ENCODE data around the gene ADCY2. TPM values are rescaled to one million over a fixed set of nuclear protein-coding genes. Genes with fewer than 3 reads are reported as not detected.

ADCY2 gene
- total RNA-seq, 1 experiment from 2014 or later = not detected

GRCh38 chr5:7823594-7823993, 427.7 kb downstream of the ADCY2 start:
- TF ChIP-seq CTCF (IDR thresholded peaks at IDR 0.05; ENCODE audit: unreplicated experiment) = no peak
- no peak overlapping the region for H3K4me3 Mint-ChIP-seq (ENCODE audit: low read depth, unreplicated experiment)
- H3K36me3 Mint-ChIP-seq (ENCODE audit: insufficient read depth, unreplicated experiment) = no peaks in the 10 kb centered on the region
- no TSS peak for BruUV-seq (replicated peaks)
- H3K9me3 Mint-ChIP-seq (ENCODE audit: low read depth, unreplicated experiment) = no peaks in the 10 kb centered on the region
- CTCF ChIA-PET = no interaction called here
- peaks cover 59% of the 10 kb centered on the region for H3K27me3 Mint-ChIP-seq (ENCODE audit: unreplicated experiment)
- no peak for DNase-seq
- H3K4me1 Mint-ChIP-seq (ENCODE audit: low read depth, unreplicated experiment) = no peaks in the 10 kb centered on the region
- intact Hi-C loops (cut with micrococcal nuclease; ENCODE audit: unreplicated experiment) = no loop called here
- no peak overlapping the region for H3K27ac Mint-ChIP-seq (ENCODE audit: unreplicated experiment)

- no peak overlapping the region for H3K4me3 Mint-ChIP-seq (ENCODE audit: low read depth, unreplicated experiment)
- CTCF ChIA-PET = no interaction called here
- no TSS peak for BruUV-seq (replicated peaks)
- no peaks in the 10 kb centered on the region for H3K4me1 Mint-ChIP-seq (ENCODE audit: low read depth, unreplicated experiment)
- H3K36me3 Mint-ChIP-seq (ENCODE audit: insufficient read depth, unreplicated experiment) = no peaks in the 10 kb centered on the region
- no peak overlapping the region for H3K27ac Mint-ChIP-seq (ENCODE audit: unreplicated experiment)
- no peak for TF ChIP-seq CTCF (IDR thresholded peaks at IDR 0.05; ENCODE audit: unreplicated experiment)
- peaks cover 58% of the 10 kb centered on the region for H3K27me3 Mint-ChIP-seq (ENCODE audit: unreplicated experiment)
- no peak for DNase-seq
- intact Hi-C loops (cut with micrococcal nuclease; ENCODE audit: unreplicated experiment) = no loop called here
- no peaks in the 10 kb centered on the region for H3K9me3 Mint-ChIP-seq (ENCODE audit: low read depth, unreplicated experiment)
Measured at GRCh38 chr5:7824995-7825394, 429.1 kb downstream of the ADCY2 start.

- no peak for DNase-seq
- no peak overlapping the region for H3K4me3 Mint-ChIP-seq (ENCODE audit: low read depth, unreplicated experiment)
- no peaks in the 10 kb centered on the region for H3K36me3 Mint-ChIP-seq (ENCODE audit: insufficient read depth, unreplicated experiment)
- no peak overlapping the region for H3K27ac Mint-ChIP-seq (ENCODE audit: unreplicated experiment)
- no peak for TF ChIP-seq CTCF (IDR thresholded peaks at IDR 0.05; ENCODE audit: unreplicated experiment)
- CTCF ChIA-PET = no interaction called here
- H3K4me1 Mint-ChIP-seq (ENCODE audit: low read depth, unreplicated experiment) = no peaks in the 10 kb centered on the region
- peaks cover 55% of the 10 kb centered on the region for H3K27me3 Mint-ChIP-seq (ENCODE audit: unreplicated experiment)
- intact Hi-C loops (cut with micrococcal nuclease; ENCODE audit: unreplicated experiment) = no loop called here
- H3K9me3 Mint-ChIP-seq (ENCODE audit: low read depth, unreplicated experiment) = no peaks in the 10 kb centered on the region
- no TSS peak for BruUV-seq (replicated peaks)
Measured at GRCh38 chr5:7825630-7826029, 429.7 kb downstream of the ADCY2 start.

GRCh38 chr5:7827610-7828009, 431.7 kb downstream of the ADCY2 start:
- BruUV-seq (replicated peaks) = no TSS peak
- no peak for TF ChIP-seq CTCF (IDR thresholded peaks at IDR 0.05; ENCODE audit: unreplicated experiment)
- Mint-ChIP-seq H3K36me3 (ENCODE audit: insufficient read depth, unreplicated experiment) (no peaks in the 10 kb centered on the region), H3K4me3 (ENCODE audit: low read depth, unreplicated experiment) (no peak overlapping the region), H3K27me3 (ENCODE audit: unreplicated experiment) (peaks cover 56% of the 10 kb centered on the region), H3K4me1 (ENCODE audit: low read depth, unreplicated experiment) (no peaks in the 10 kb centered on the region), H3K27ac (ENCODE audit: unreplicated experiment) (no peak overlapping the region), H3K9me3 (ENCODE audit: low read depth, unreplicated experiment) (no peaks in the 10 kb centered on the region)
- no peak for DNase-seq
- CTCF ChIA-PET = no interaction called here
- intact Hi-C loops (cut with micrococcal nuclease; ENCODE audit: unreplicated experiment) = no loop called here

GRCh38 chr5:7828269-7828668, 432.3 kb downstream of the ADCY2 start:
- H3K4me1 Mint-ChIP-seq (ENCODE audit: low read depth, unreplicated experiment) = no peaks in the 10 kb centered on the region
- H3K36me3 Mint-ChIP-seq (ENCODE audit: insufficient read depth, unreplicated experiment) = no peaks in the 10 kb centered on the region
- H3K27ac Mint-ChIP-seq (ENCODE audit: unreplicated experiment) = no peak overlapping the region
- TF ChIP-seq CTCF (IDR thresholded peaks at IDR 0.05; ENCODE audit: unreplicated experiment) = no peak
- no TSS peak for BruUV-seq (replicated peaks)
- DNase-seq = no peak
- intact Hi-C loops (cut with micrococcal nuclease; ENCODE audit: unreplicated experiment) = no loop called here
- peaks cover 59% of the 10 kb centered on the region for H3K27me3 Mint-ChIP-seq (ENCODE audit: unreplicated experiment)
- CTCF ChIA-PET = no interaction called here
- H3K4me3 Mint-ChIP-seq (ENCODE audit: low read depth, unreplicated experiment) = no peak overlapping the region
- no peaks in the 10 kb centered on the region for H3K9me3 Mint-ChIP-seq (ENCODE audit: low read depth, unreplicated experiment)
